H9 (cell line): ENCODE measurements around the gene DCAF11. TPM values are rescaled to one million over a fixed set of nuclear protein-coding genes. Genes with fewer than 3 reads are reported as not detected.

Experiments
- DNase-seq: peaks from one replicate; pipeline ENCODE4 v3.0.0-alpha.2; 2017
- H2AFZ ChIP-seq: one replicate; pipeline ENCODE4 v1.6.1; 2013; ENCODE audit warnings: mild to moderate bottlenecking, low read length, control low read depth, moderate library complexity
- H2AK5ac ChIP-seq: 2 replicates; pipeline ENCODE4 v1.6.1; 2013; ENCODE audit warnings: low read length, control low read depth, mixed read lengths; ENCODE audit not compliant: insufficient read length
- H2BK120ac ChIP-seq: one replicate; pipeline ENCODE4 v1.6.1; 2013; ENCODE audit warnings: low read depth, mild to moderate bottlenecking, low read length, control low read depth, inconsistent platforms; ENCODE audit not compliant: poor library complexity, severe bottlenecking
- H2BK12ac ChIP-seq: 2 replicates; pipeline ENCODE4 v1.6.1; 2013; ENCODE audit warnings: low read length, control low read depth, mixed read lengths, low read depth; ENCODE audit not compliant: insufficient read length
- H2BK15ac ChIP-seq: 2 replicates; pipeline ENCODE4 v1.6.1; 2013; ENCODE audit warnings: low read depth, low read length, control low read depth
- H2BK20ac ChIP-seq: one replicate; pipeline ENCODE4 v1.6.1; 2013; ENCODE audit warnings: low read depth, mild to moderate bottlenecking, low read length, control low read depth, inconsistent platforms; ENCODE audit not compliant: poor library complexity, severe bottlenecking
- H2BK5ac ChIP-seq: 2 replicates; pipeline ENCODE4 v1.6.1; 2013; ENCODE audit warnings: low read length, control low read depth, mixed read lengths; ENCODE audit not compliant: insufficient read length
- H3K14ac ChIP-seq: 2 replicates; pipeline ENCODE4 v1.6.1; 2013; ENCODE audit warnings: low read length, control low read depth; ENCODE audit not compliant: insufficient read depth
- H3K18ac ChIP-seq: 2 replicates; pipeline ENCODE4 v1.6.1; 2013; ENCODE audit warnings: low read depth, mild to moderate bottlenecking, mixed read lengths, low read length, control low read depth; ENCODE audit not compliant: insufficient read length
- H3K23ac ChIP-seq: 2 replicates; pipeline ENCODE4 v1.6.1; 2013; ENCODE audit warnings: low read length, control low read depth, mixed read lengths, low read depth; ENCODE audit not compliant: insufficient read length
- H3K23me2 ChIP-seq: 2 replicates; pipeline ENCODE4 v1.6.1; 2013; ENCODE audit warnings: low read depth, mild to moderate bottlenecking, mixed read lengths, low read length, control low read depth; ENCODE audit not compliant: insufficient read length, poor library complexity, severe bottlenecking
- H3K27ac ChIP-seq: 2 replicates; pipeline ENCODE4 v1.5.1; 2013; ENCODE audit warnings: low read length, control low read depth, mixed read lengths, low read depth; ENCODE audit not compliant: insufficient read length
- H3K27me3 ChIP-seq: 2 replicates; pipeline ENCODE4 v1.6.1; 2013; ENCODE audit warnings: low read length, control low read depth, inconsistent platforms; ENCODE audit not compliant: insufficient read depth
- H3K4ac ChIP-seq: 2 replicates; pipeline ENCODE4 v1.6.1; 2013; ENCODE audit warnings: low read depth, mild to moderate bottlenecking, control low read depth, inconsistent platforms, low read length, moderate library complexity
- H3K4me1 ChIP-seq: 2 replicates; pipeline ENCODE4 v1.6.1; 2013; ENCODE audit warnings: low read length, control low read depth, inconsistent platforms; ENCODE audit not compliant: insufficient read depth
- H3K4me2 ChIP-seq: 2 replicates; pipeline ENCODE4 v1.6.1; 2013; ENCODE audit warnings: low read length, control low read depth, mixed read lengths; ENCODE audit not compliant: insufficient read length, insufficient read depth
- H3K56ac ChIP-seq: 2 replicates; pipeline ENCODE4 v1.6.1; 2013; ENCODE audit warnings: low read depth, mild to moderate bottlenecking, mixed read lengths, low read length, control low read depth; ENCODE audit not compliant: insufficient read length
- H3K79me1 ChIP-seq: 2 replicates; pipeline ENCODE4 v1.6.1; 2013; ENCODE audit warnings: low read depth, mild to moderate bottlenecking, moderate library complexity, low read length, control low read depth, inconsistent platforms; ENCODE audit not compliant: insufficient read depth, poor library complexity, severe bottlenecking
- H3K79me2 ChIP-seq: 2 replicates; pipeline ENCODE4 v1.6.1; 2013; ENCODE audit warnings: low read length, control low read depth, inconsistent platforms; ENCODE audit not compliant: insufficient read depth
- H3K9ac ChIP-seq: 2 replicates; pipeline ENCODE4 v1.6.1; 2013; ENCODE audit warnings: low read length, control low read depth, mixed read lengths; ENCODE audit not compliant: insufficient read length; ENCODE audit errors: extremely low read depth
- H3K9me3 ChIP-seq: one replicate; pipeline ENCODE4 v1.6.1; 2013; ENCODE audit warnings: low read depth, low read length, inconsistent platforms; ENCODE audit not compliant: control insufficient read depth
- H3T11ph ChIP-seq: one replicate; pipeline ENCODE4 v1.6.1; 2013; ENCODE audit warnings: mild to moderate bottlenecking, low read length, control low read depth, inconsistent platforms
- H4K20me1 ChIP-seq: one replicate; pipeline ENCODE4 v1.6.1; 2013; ENCODE audit not compliant: control insufficient read depth, insufficient read length, insufficient read depth
- H4K5ac ChIP-seq: 2 replicates; pipeline ENCODE4 v1.6.1; 2013; ENCODE audit warnings: low read depth, mild to moderate bottlenecking, mixed read lengths, low read length, control low read depth; ENCODE audit not compliant: insufficient read length
- H4K8ac ChIP-seq: replicated peaks from 2 replicates; pipeline ENCODE4 v1.6.1; 2013; ENCODE audit warnings: low read length, control low read depth, mixed read lengths, low read depth; ENCODE audit not compliant: insufficient read length
- H4K91ac ChIP-seq: 2 replicates; pipeline ENCODE4 v1.6.1; 2013; ENCODE audit warnings: low read depth, mild to moderate bottlenecking, moderate library complexity, mixed read lengths, low read length, control low read depth; ENCODE audit not compliant: insufficient read length
- H3K27ac Mint-ChIP-seq, 3 experiments: 2 replicates in 2 of 3; 3 replicates in 1 of 3; pipeline ENCODE4 v1.8.0; 2020 to 2021; ENCODE audit warnings: mixed read lengths in 3 of 3, mild to moderate bottlenecking in 1 of 3, moderate library complexity in 1 of 3
- H3K27me3 Mint-ChIP-seq: 2 replicates; pipeline ENCODE4 v1.8.0; 2021; ENCODE audit warnings: low read depth, mild to moderate bottlenecking, moderate library complexity, mixed read lengths
- H3K36me3 Mint-ChIP-seq, 3 experiments: 2 replicates in 2 of 3; 3 replicates in 1 of 3; pipeline ENCODE4 v1.8.0; 2020 to 2021; ENCODE audit warnings: low read depth in 3 of 3, mixed read lengths in 3 of 3; ENCODE audit not compliant: insufficient read depth in 1 of 3
- H3K4me1 Mint-ChIP-seq, 2 experiments: 2 replicates each; pipeline ENCODE4 v1.8.0; 2020; ENCODE audit warnings: mixed read lengths in 2 of 2
- H3K4me3 Mint-ChIP-seq, 2 experiments: 2 replicates in 1 of 2; 3 replicates in 1 of 2; pipeline ENCODE4 v1.8.0; 2020 to 2021; ENCODE audit warnings: mild to moderate bottlenecking in 2 of 2, mixed read lengths in 2 of 2, moderate library complexity in 1 of 2
- H3K9me3 Mint-ChIP-seq, 2 experiments: 2 replicates in 1 of 2; 3 replicates in 1 of 2; pipeline ENCODE4 v1.8.0; 2020; ENCODE audit warnings: mild to moderate bottlenecking in 2 of 2, mixed read lengths in 2 of 2, moderate library complexity in 1 of 2
- WGBS: extraction: QIAGEN DNeasy Blood & Tissue Kit; methylation state at CpG from one replicate; pipeline ENCODE4 v1.1.7; 2013; ENCODE audit warnings: missing lambda C conversion rate, low lambda C conversion rate, mixed read lengths; ENCODE audit not compliant: insufficient read length; ENCODE audit errors: extremely low coverage; 5-methylcytosine and 5-hydroxymethylcytosine counted together
- total RNA-seq: library from RNA; stranded (reverse); gene quantifications from 2 replicates; pipeline ENCODE4 v1.2.1, GENCODE V29; 2021
- TF ChIP-seq, protein P1 (sequence below): fragments of 200-600 bp; sonication (generic); conservative IDR thresholded peaks from 3 replicates; pipeline ENCODE4 v1.8.0; 2021; ENCODE audit warnings: antibody characterized with exemption, mild to moderate bottlenecking

Gene DCAF11
- total RNA-seq, 1 experiment from 2014 or later: 73.4 TPM

DNA sequence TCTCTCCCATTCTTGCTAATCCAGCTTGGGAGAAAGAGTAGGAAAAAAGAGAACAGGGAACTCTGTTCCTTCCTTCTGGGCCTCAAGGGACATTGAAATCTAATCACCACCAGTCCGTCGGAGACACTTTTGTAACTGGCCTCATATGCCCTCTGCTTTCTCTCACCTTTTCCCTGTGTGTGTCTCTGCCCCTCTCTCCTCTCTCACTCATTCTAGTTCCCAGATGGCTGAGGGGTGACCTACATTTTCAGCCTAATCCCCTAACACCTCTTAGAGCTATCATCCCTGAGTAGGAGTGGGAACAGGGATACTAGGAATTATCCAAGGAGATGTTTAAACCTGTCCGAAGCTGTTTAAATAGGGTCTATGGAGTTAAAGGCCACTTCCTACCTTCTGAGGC lies 29.4 kb upstream of the DCAF11 start:
- Mint-ChIP-seq H3K9me3 (no peaks in the 10 kb centered on the region), H3K27ac (no peak overlapping the region; a peak in 1 of 7 replicates), H3K4me3 (no peak overlapping the region), H3K36me3 (no peaks in the 10 kb centered on the region; a peak in 1 of 7 replicates), H3K27me3 (peaks cover 28% of the 10 kb centered on the region), H3K4me1 (peaks cover 17 to 27% of the 10 kb centered on the region in 2 experiments)
- Histone ChIP-seq H3K4me2 (no peak overlapping the region), H4K91ac (no peak overlapping the region), H3K56ac (no peak overlapping the region), H3K79me2 (no peaks in the 10 kb centered on the region), H2BK15ac (no peak overlapping the region), H4K20me1 (no peaks in the 10 kb centered on the region), H3K4ac (no peak overlapping the region), H3K27ac (no peak overlapping the region), H3K9me3 (no peaks in the 10 kb centered on the region), H3K18ac (no peak overlapping the region), H2BK20ac (no peak overlapping the region), H2AK5ac (no peak overlapping the region), H3K14ac (no peak overlapping the region), H3K23ac (no peak overlapping the region), H3K23me2 (peaks cover 4% of the 10 kb centered on the region), H3K9ac (no peak overlapping the region), H3K4me1 (peaks cover 2% of the 10 kb centered on the region; the same call in 1 of the 2 replicates), H2AFZ (no peak overlapping the region), H3K79me1 (no peaks in the 10 kb centered on the region), H4K8ac (no peak overlapping the region), H4K5ac (no peak overlapping the region), H2BK120ac (no peak overlapping the region), H2BK12ac (no peak overlapping the region), H2BK5ac (no peak overlapping the region), H3T11ph (no peak overlapping the region), H3K27me3 (no peaks in the 10 kb centered on the region; the same call in 1 of the 2 replicates)
- TF ChIP-seq, protein P1, sequence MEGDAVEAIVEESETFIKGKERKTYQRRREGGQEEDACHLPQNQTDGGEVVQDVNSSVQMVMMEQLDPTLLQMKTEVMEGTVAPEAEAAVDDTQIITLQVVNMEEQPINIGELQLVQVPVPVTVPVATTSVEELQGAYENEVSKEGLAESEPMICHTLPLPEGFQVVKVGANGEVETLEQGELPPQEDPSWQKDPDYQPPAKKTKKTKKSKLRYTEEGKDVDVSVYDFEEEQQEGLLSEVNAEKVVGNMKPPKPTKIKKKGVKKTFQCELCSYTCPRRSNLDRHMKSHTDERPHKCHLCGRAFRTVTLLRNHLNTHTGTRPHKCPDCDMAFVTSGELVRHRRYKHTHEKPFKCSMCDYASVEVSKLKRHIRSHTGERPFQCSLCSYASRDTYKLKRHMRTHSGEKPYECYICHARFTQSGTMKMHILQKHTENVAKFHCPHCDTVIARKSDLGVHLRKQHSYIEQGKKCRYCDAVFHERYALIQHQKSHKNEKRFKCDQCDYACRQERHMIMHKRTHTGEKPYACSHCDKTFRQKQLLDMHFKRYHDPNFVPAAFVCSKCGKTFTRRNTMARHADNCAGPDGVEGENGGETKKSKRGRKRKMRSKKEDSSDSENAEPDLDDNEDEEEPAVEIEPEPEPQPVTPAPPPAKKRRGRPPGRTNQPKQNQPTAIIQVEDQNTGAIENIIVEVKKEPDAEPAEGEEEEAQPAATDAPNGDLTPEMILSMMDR: no peak
- WGBS: no CpG with 5 or more reads among the region's 3 CpGs
- DNase-seq: no peak
